Measurements from ENCODE around the gene GPR87.

The GPR87 gene

GRCh38 chr3:151315136-151315535 lies 1.5 kb downstream of the GPR87 start:
- no peak for DNase-seq (ENCODE audit: low read depth)

- no peak for DNase-seq (ENCODE audit: low read depth)
These were observed 2.0 kb downstream of the GPR87 start for GRCh38 chr3:151314593-151314992.

GRCh38 chr3:151314137-151314536 lies 2.5 kb downstream of the GPR87 start:
- DNase-seq (ENCODE audit: low read depth) = no peak

GRCh38 chr3:151312972-151313371 lies 3.6 kb downstream of the GPR87 start:
- no peak for DNase-seq (ENCODE audit: low read depth)

GRCh38 chr3:151309566-151309965 lies 7.1 kb downstream of the GPR87 start:
- DNase-seq (ENCODE audit: low read depth) = no peak

- DNase-seq (ENCODE audit: low read depth) = no peak
These were observed 8.8 kb downstream of the GPR87 start for GRCh38 chr3:151307583-151308488.

- DNase-seq (ENCODE audit: low read depth) = no peak
These were observed 9.5 kb downstream of the GPR87 start for GRCh38 chr3:151307131-151307530.

- no peak for DNase-seq (ENCODE audit: low read depth)
These were observed 10.3 kb downstream of the GPR87 start for GRCh38 chr3:151306168-151306810.

- DNase-seq (ENCODE audit: low read depth) = no peak
These were observed 10.9 kb downstream of the GPR87 start for GRCh38 chr3:151305775-151306151.

GRCh38 chr3:151305060-151305774 lies 11.4 kb downstream of the GPR87 start:
- DNase-seq (ENCODE audit: low read depth) = no peak

- DNase-seq (ENCODE audit: low read depth) = no peak
These were observed 12.9 kb downstream of the GPR87 start for GRCh38 chr3:151303751-151304150.

GRCh38 chr3:151301787-151302186 lies 14.8 kb downstream of the GPR87 start:
- no peak for DNase-seq (ENCODE audit: low read depth)

- no peak for DNase-seq (ENCODE audit: low read depth)
These were observed 16.1 kb downstream of the GPR87 start for GRCh38 chr3:151300539-151300938.

GRCh38 chr3:151299006-151299405 lies 17.6 kb downstream of the GPR87 start:
- no peak for DNase-seq (ENCODE audit: low read depth)

- DNase-seq (ENCODE audit: low read depth) = no peak
These were observed 19.2 kb downstream of the GPR87 start for GRCh38 chr3:151297429-151297828.

- DNase-seq (ENCODE audit: low read depth) = no peak
These were observed 20.4 kb downstream of the GPR87 start for GRCh38 chr3:151296226-151296625.

GRCh38 chr3:151293127-151293526 lies 23.5 kb downstream of the GPR87 start:
- no peak for DNase-seq (ENCODE audit: low read depth)

GRCh38 chr3:151290673-151291072 lies 25.9 kb downstream of the GPR87 start:
- DNase-seq (ENCODE audit: low read depth) = no peak

GRCh38 chr3:151289445-151289844 lies 27.2 kb downstream of the GPR87 start:
- DNase-seq (ENCODE audit: low read depth) = no peak

GRCh38 chr3:151285940-151286339 lies 30.7 kb downstream of the GPR87 start:
- DNase-seq (ENCODE audit: low read depth) = no peak

GRCh38 chr3:151283907-151284461 lies 32.6 kb downstream of the GPR87 start:
- DNase-seq (ENCODE audit: low read depth) = no peak

GRCh38 chr3:151283387-151283786 lies 33.2 kb downstream of the GPR87 start:
- DNase-seq (ENCODE audit: low read depth) = no peak

- no peak for DNase-seq (ENCODE audit: low read depth)
These were observed 33.7 kb downstream of the GPR87 start for GRCh38 chr3:151282921-151283320.
